HepG2 (cell line): ENCODE data around the gene NUTF2. TPM values are rescaled to one million over a fixed set of nuclear protein-coding genes. Genes with fewer than 3 reads are reported as not detected.

Source experiments
- ARHGAP35 ChIP-seq: sonication (generic); formaldehyde crosslinking; IDR thresholded peaks from 2 replicates; pipeline ENCODE4 v1.9.0; 2022; ENCODE audit warnings: mild to moderate bottlenecking, inconsistent platforms, moderate library complexity, missing genetic modification reagents, borderline replicate concordance
- ASH2L ChIP-seq: fragments of 300-600, 200-600 bp; sonication (generic); IDR thresholded peaks from 2 replicates; pipeline ENCODE4 v1.7.0; 2017; ENCODE audit warnings: low read depth, mild to moderate bottlenecking, moderate library complexity, mixed read lengths, low read length; ENCODE audit not compliant: insufficient read length
- DNMT3B ChIP-seq: conservative IDR thresholded peaks from 2 replicates; pipeline ENCODE4 v1.6.1; 2016; ENCODE audit warnings: missing biosample characterization, control low read depth
- HES4 ChIP-seq: sonication (generic); formaldehyde crosslinking; IDR thresholded peaks from 2 replicates; pipeline ENCODE4 v1.9.0; 2021; ENCODE audit warnings: mild to moderate bottlenecking, missing genetic modification reagents, borderline replicate concordance
- MIER2 ChIP-seq: IDR thresholded peaks from 2 replicates; pipeline ENCODE4 v1.6.1; 2016; ENCODE audit warnings: missing biosample characterization, missing genetic modification reagents
- MTERF4 ChIP-seq: sonication (generic); formaldehyde crosslinking; IDR thresholded peaks from 2 replicates; pipeline ENCODE4 v1.8.0; 2023; ENCODE audit warnings: mild to moderate bottlenecking, missing genetic modification reagents
- PAF1 ChIP-seq: IDR thresholded peaks from 2 replicates; pipeline ENCODE4 v1.6.1; 2016; ENCODE audit warnings: missing genetic modification reagents, missing compliant biosample characterization
- PAWR ChIP-seq: sonication (generic); formaldehyde crosslinking; IDR thresholded peaks from 2 replicates; pipeline ENCODE4 v1.4.0; 2020; ENCODE audit warnings: missing genetic modification reagents, mild to moderate bottlenecking, borderline replicate concordance
- PCBP2 ChIP-seq: fragments of 200-400 bp; formaldehyde crosslinking; optimal IDR thresholded peaks from 2 replicates; pipeline ENCODE3; 2018; ENCODE audit warnings: low read length, low read depth; ENCODE audit not compliant: poor library complexity, severe bottlenecking
- RXRB ChIP-seq: IDR thresholded peaks from 2 replicates; pipeline ENCODE4 v1.6.1; 2016; ENCODE audit warnings: borderline replicate concordance, missing genetic modification reagents, missing compliant biosample characterization
- TCF7L2 ChIP-seq: IDR thresholded peaks from 2 replicates; pipeline ENCODE4 v1.6.1; 2011; ENCODE audit warnings: mild to moderate bottlenecking, low read depth, low read length, moderate library complexity
- ZBTB14 ChIP-seq: sonication (generic); formaldehyde crosslinking; IDR thresholded peaks from 2 replicates; pipeline ENCODE4 v1.4.0; 2020; ENCODE audit warnings: missing genetic modification reagents
- ZBTB39 ChIP-seq: sonication (generic); formaldehyde crosslinking; IDR thresholded peaks from 2 replicates; pipeline ENCODE4 v1.5.0; 2020; ENCODE audit warnings: missing genetic modification reagents
- ZFP36L1 ChIP-seq: sonication (generic); formaldehyde crosslinking; IDR thresholded peaks from 2 replicates; pipeline ENCODE4 v1.8.0; 2022; ENCODE audit warnings: mild to moderate bottlenecking, missing genetic modification reagents, moderate library complexity
- ZFP82 ChIP-seq: sonication (generic); formaldehyde crosslinking; IDR thresholded peaks from 2 replicates; pipeline ENCODE4 v1.5.1; 2020; ENCODE audit warnings: mild to moderate bottlenecking, missing genetic modification reagents, borderline replicate concordance
- ZFYVE20 ChIP-seq: sonication (generic); formaldehyde crosslinking; IDR thresholded peaks from 2 replicates; pipeline ENCODE4 v1.8.0; 2023; ENCODE audit warnings: low read depth, mild to moderate bottlenecking, moderate library complexity, missing genetic modification reagents, borderline replicate concordance
- ZKSCAN5 ChIP-seq: sonication (generic); formaldehyde crosslinking; IDR thresholded peaks from 2 replicates; pipeline ENCODE4 v1.5.1; 2020; ENCODE audit warnings: mild to moderate bottlenecking, missing genetic modification reagents
- ZMYM2 ChIP-seq: sonication (generic); formaldehyde crosslinking; IDR thresholded peaks from 2 replicates; pipeline ENCODE4 v1.8.0; 2022; ENCODE audit warnings: mild to moderate bottlenecking, missing genetic modification reagents
- ZNF335 ChIP-seq: sonication (generic); formaldehyde crosslinking; IDR thresholded peaks from 2 replicates; pipeline ENCODE4 v1.4.0; 2020; ENCODE audit warnings: missing genetic modification reagents
- ZNF451 ChIP-seq: sonication (generic); formaldehyde crosslinking; IDR thresholded peaks from 2 replicates; pipeline ENCODE4 v1.5.0; 2020; ENCODE audit warnings: mild to moderate bottlenecking, missing genetic modification reagents
- ZNF572 ChIP-seq: sonication (generic); formaldehyde crosslinking; IDR thresholded peaks from 2 replicates; pipeline ENCODE4 v1.5.1; 2020; ENCODE audit warnings: mild to moderate bottlenecking, missing genetic modification reagents
- ZNF616 ChIP-seq: sonication (generic); formaldehyde crosslinking; IDR thresholded peaks from 2 replicates; pipeline ENCODE4 v1.5.0; 2020; ENCODE audit warnings: low read depth, mild to moderate bottlenecking, missing genetic modification reagents
- ZSCAN22 ChIP-seq: sonication (generic); formaldehyde crosslinking; IDR thresholded peaks from 2 replicates; pipeline ENCODE4 v1.4.0; 2020; ENCODE audit warnings: mild to moderate bottlenecking, missing genetic modification reagents
- polyA plus RNA-seq, 8 experiments: library from polyadenylated mRNA; depleted of rRNA in 3 of 8; stranded (reverse) in 7 of 8; unstranded in 1 of 8; fragments of >200 nt; fragmentation: Illumina TruSeq in 4 of 8; extraction: Trizol in 4 of 8; gene quantifications; 2 replicates each; pipeline versions ENCODE4 v1.2.1 to v1.2.3, GENCODE V29; 2011 to 2016; ENCODE audit warnings: low read depth in 4 of 8, missing spikeins in 1 of 8, mixed read lengths in 1 of 8; ENCODE audit not compliant: insufficient read depth in 1 of 8
- total RNA-seq, 5 experiments: library from RNA; depleted of rRNA; stranded (reverse); fragments of >200 nt; fragmentation: Illumina TruSeq; extraction: Trizol; gene quantifications; 2 replicates each; pipeline ENCODE4 v1.2.3, GENCODE V29; 2016; ENCODE audit warnings: low read depth in 1 of 5
- TF ChIP-seq, protein P1 (sequence below): sonication (generic); formaldehyde crosslinking; IDR thresholded peaks from 2 replicates; pipeline ENCODE4 v1.8.0; 2022; ENCODE audit warnings: mild to moderate bottlenecking, missing genetic modification reagents; ENCODE audit not compliant: insufficient replicate concordance

NUTF2 gene
- total and polyA plus RNA-seq, 2 of the 13 experiments (the other 11 are each of a cell fraction or from before 2014, with no cell fraction given), result 168 to 214 TPM

- TF ChIP-seq DNMT3B (CRISPR knock-in tag), result no peak
- peak; percentile 56; the same call in 1 of the 2 replicates for TF ChIP-seq MIER2 (CRISPR knock-in tag)
- TF ChIP-seq MTERF4 (CRISPR knock-in tag), result peak; percentile 90
- TF ChIP-seq TCF7L2, result no peak
- TF ChIP-seq ZFYVE20 (CRISPR knock-in tag), result no peak; the same call in 1 of the 2 replicates
- peak; percentile 95; the same call in 1 of the 2 replicates for TF ChIP-seq ZNF572 (CRISPR knock-in tag)
- TF ChIP-seq ZSCAN22, result no peak
- no peak for TF ChIP-seq PCBP2
- no peak for TF ChIP-seq ZBTB14 (CRISPR knock-in tag)
- 0 out of 2 replicates have a peak, but pooled peaks have one; percentile 85 for TF ChIP-seq HES4 (CRISPR knock-in tag)
- TF ChIP-seq RXRB (CRISPR knock-in tag), result peak; percentile 59; the same call in 1 of the 2 replicates
- peak; percentile 86 for TF ChIP-seq ASH2L
- TF ChIP-seq ARHGAP35 (CRISPR knock-in tag), result peak; percentile 94
- TF ChIP-seq ZKSCAN5 (CRISPR knock-in tag), result no peak
- TF ChIP-seq ZBTB39, result no peak
- TF ChIP-seq, protein P1, sequence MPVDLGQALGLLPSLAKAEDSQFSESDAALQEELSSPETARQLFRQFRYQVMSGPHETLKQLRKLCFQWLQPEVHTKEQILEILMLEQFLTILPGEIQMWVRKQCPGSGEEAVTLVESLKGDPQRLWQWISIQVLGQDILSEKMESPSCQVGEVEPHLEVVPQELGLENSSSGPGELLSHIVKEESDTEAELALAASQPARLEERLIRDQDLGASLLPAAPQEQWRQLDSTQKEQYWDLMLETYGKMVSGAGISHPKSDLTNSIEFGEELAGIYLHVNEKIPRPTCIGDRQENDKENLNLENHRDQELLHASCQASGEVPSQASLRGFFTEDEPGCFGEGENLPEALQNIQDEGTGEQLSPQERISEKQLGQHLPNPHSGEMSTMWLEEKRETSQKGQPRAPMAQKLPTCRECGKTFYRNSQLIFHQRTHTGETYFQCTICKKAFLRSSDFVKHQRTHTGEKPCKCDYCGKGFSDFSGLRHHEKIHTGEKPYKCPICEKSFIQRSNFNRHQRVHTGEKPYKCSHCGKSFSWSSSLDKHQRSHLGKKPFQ, result no peak
- TF ChIP-seq ZNF451 (CRISPR knock-in tag), result 0 out of 2 replicates have a peak, but pooled peaks have one; percentile 22
- TF ChIP-seq ZFP82 (CRISPR knock-in tag), result 0 out of 2 replicates have a peak, but pooled peaks have one; percentile 31
- TF ChIP-seq ZNF335, result peak; percentile 51
- no peak; the same call in none of the 2 replicates for TF ChIP-seq ZMYM2 (CRISPR knock-in tag)
- no peak for TF ChIP-seq PAWR
- TF ChIP-seq PAF1 (CRISPR knock-in tag), result no peak
- TF ChIP-seq ZNF616 (CRISPR knock-in tag), result no peak
- TF ChIP-seq ZFP36L1, result 0 out of 2 replicates have a peak, but pooled peaks have one; percentile 61
Measured at GRCh38 chr16:67841816-67842508, 4.8 kb upstream of the NUTF2 start, which contains the start of gene THAP11 (continued).
